OCI-LY1 (cell line): ENCODE measurements around the gene RIOK1.

Experiments used
- H2AFZ ChIP-seq: fragments of 200-600 bp; sonication (generic), shearing (Covaris generic); 2 replicates; pipeline ENCODE4 v1.6.0; 2014; ENCODE audit warnings: antibody characterized with exemption, mild to moderate bottlenecking, low read length
- H3F3A ChIP-seq: fragments of 200-600 bp; sonication (generic), shearing (Covaris generic); 2 replicates; pipeline ENCODE4 v1.6.0; 2014; ENCODE audit warnings: mild to moderate bottlenecking, antibody characterized with exemption, low read length, moderate library complexity; ENCODE audit not compliant: insufficient read depth
- H3K27ac ChIP-seq: fragments of 200-600 bp; sonication (generic); 2 replicates; pipeline ENCODE4 v1.5.1; 2014; ENCODE audit warnings: low read length, mixed run types, mild to moderate bottlenecking, low read depth; ENCODE audit not compliant: poor library complexity, severe bottlenecking
- H3K27me3 ChIP-seq: fragments of 200-600 bp; sonication (generic); 2 replicates; pipeline ENCODE4 v1.6.0; 2014; ENCODE audit warnings: antibody characterized with exemption, mild to moderate bottlenecking, low read length, moderate library complexity; ENCODE audit not compliant: insufficient read depth
- H3K36me3 ChIP-seq: fragments of 200-600 bp; sonication (generic); 2 replicates; pipeline ENCODE4 v1.6.1; 2014; ENCODE audit warnings: mild to moderate bottlenecking, antibody characterized with exemption, low read length, moderate library complexity, mixed read lengths; ENCODE audit not compliant: insufficient read depth
- H3K4me1 ChIP-seq: fragments of 200-600 bp; sonication (generic); 2 replicates; pipeline ENCODE4 v1.5.1; 2014; ENCODE audit warnings: mild to moderate bottlenecking, low read length, moderate library complexity; ENCODE audit not compliant: insufficient read depth, severe bottlenecking
- H3K4me2 ChIP-seq: fragments of 200-600 bp; sonication (generic), shearing (Covaris generic); 2 replicates; pipeline ENCODE4 v1.6.1; 2014; ENCODE audit warnings: low read length
- H3K4me3 ChIP-seq: fragments of 200-600 bp; sonication (generic); 2 replicates; pipeline ENCODE4 v1.5.1; 2014; ENCODE audit warnings: low read length, low read depth, mild to moderate bottlenecking, mixed read lengths; ENCODE audit not compliant: poor library complexity, severe bottlenecking
- H3K79me2 ChIP-seq: fragments of 200-600 bp; shearing (Covaris generic); 2 replicates; pipeline ENCODE4 v1.6.1; 2016; ENCODE audit warnings: mixed run types, low read length, mixed read lengths; ENCODE audit not compliant: insufficient read depth
- H3K9ac ChIP-seq: fragments of 200-600 bp; sonication (generic), shearing (Covaris generic); 2 replicates; pipeline ENCODE4 v1.6.1; 2014; ENCODE audit warnings: mild to moderate bottlenecking, low read length, mixed read lengths
- H3K9me2 ChIP-seq: fragments of 200-600 bp; sonication (generic), shearing (Covaris generic); 2 replicates; pipeline ENCODE4 v1.6.1; 2014; ENCODE audit warnings: low read depth, mild to moderate bottlenecking, low read length, mixed read lengths
- H3K9me3 ChIP-seq: fragments of 200-600 bp; shearing (Covaris generic); 2 replicates; pipeline ENCODE4 v1.6.1; 2014; ENCODE audit warnings: low read length, mixed read lengths
- H4K20me1 ChIP-seq: fragments of 200-600 bp; sonication (generic), shearing (Covaris generic); 2 replicates; pipeline ENCODE4 v1.6.0; 2016; ENCODE audit warnings: mild to moderate bottlenecking, low read length; ENCODE audit not compliant: insufficient read depth
- EZH2 ChIP-seq: fragments of 200-600 bp; sonication (generic), shearing (Covaris generic); IDR thresholded peaks from 2 replicates; pipeline ENCODE4 v1.8.0; 2017; ENCODE audit warnings: borderline replicate concordance, mixed run types, mild to moderate bottlenecking, antibody characterized with exemption, low read length, moderate library complexity, mixed read lengths
- TF ChIP-seq, protein P1 (sequence below): fragments of 200-600 bp; sonication (generic), shearing (Covaris generic); IDR thresholded peaks from 2 replicates; pipeline ENCODE4 v1.5.1; 2017; ENCODE audit warnings: mild to moderate bottlenecking, antibody characterized with exemption, low read length, moderate library complexity, mixed read lengths

The RIOK1 gene

DNA sequence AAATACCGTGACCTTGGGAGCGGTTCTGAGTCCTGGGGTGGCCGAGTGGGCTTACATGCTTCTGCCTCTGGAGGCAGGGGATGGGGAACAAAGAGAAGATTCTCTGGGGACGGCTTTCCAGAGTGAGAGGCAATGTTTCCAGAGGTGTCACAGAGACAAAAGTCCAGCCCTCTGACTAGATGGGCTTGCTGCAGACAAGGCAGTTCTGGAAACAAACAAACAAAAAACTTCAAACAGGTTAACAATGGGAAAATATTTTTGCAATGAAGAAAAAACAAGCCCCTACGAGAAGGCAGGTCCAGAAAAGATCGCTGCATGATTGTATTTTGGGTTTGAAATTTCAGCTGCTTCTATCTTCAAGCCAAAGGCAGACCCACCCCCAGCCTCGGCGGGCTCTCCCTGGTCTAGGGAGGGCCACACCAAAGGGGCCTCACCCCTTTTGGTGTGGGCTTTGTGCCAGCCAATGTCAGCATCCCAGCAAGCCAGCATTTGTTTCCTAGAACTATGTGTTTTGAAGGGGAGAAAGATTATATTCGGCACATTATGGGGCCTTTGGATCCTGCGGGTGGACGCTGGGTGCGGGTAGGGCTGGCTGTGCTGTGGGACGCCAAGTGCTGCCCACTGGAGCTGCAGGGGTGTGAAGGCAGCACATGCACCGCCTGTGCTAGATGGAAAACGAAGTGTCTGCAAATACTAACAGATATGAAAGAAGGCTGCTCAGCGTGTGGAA is 42.9 kb downstream of the RIOK1 start:
- H3K27ac ChIP-seq, result no peak overlapping the region

DNA sequence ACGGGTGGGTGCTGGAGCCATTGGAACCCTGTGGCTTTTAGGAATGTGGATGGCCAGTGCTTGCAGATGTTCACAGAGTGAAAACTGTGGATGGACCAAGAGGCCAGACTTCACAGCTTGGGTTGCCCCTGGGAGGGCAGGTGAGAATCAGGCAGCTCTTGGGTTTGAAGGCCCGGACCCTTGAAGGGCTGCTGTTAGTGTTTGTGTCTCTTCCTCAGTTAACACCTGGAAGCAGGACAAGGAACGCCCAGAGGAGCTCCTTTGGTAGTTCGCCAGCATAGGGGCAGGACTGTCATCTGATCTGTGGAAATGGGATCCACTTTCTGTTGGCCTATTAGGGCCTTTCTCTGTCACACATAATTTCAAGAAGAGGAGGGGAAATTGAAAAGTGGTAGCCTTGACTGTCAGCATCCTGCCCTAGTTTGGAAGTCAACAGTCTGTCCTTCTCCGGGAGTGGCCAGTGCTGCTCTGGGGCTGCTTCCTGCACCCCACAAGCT is 43.6 kb downstream of the RIOK1 start:
- H2AFZ ChIP-seq, result no peak overlapping the region
- H3K27me3 ChIP-seq, result no peaks in the 10 kb centered on the region; the same call in 1 of the 2 replicates
- no peaks in the 10 kb centered on the region for H3F3A ChIP-seq
- H3K27ac ChIP-seq, result no peak overlapping the region
- no peak overlapping the region for H3K4me2 ChIP-seq
- peaks cover 1% of the 10 kb centered on the region for H3K4me1 ChIP-seq
- TF ChIP-seq, protein P1, sequence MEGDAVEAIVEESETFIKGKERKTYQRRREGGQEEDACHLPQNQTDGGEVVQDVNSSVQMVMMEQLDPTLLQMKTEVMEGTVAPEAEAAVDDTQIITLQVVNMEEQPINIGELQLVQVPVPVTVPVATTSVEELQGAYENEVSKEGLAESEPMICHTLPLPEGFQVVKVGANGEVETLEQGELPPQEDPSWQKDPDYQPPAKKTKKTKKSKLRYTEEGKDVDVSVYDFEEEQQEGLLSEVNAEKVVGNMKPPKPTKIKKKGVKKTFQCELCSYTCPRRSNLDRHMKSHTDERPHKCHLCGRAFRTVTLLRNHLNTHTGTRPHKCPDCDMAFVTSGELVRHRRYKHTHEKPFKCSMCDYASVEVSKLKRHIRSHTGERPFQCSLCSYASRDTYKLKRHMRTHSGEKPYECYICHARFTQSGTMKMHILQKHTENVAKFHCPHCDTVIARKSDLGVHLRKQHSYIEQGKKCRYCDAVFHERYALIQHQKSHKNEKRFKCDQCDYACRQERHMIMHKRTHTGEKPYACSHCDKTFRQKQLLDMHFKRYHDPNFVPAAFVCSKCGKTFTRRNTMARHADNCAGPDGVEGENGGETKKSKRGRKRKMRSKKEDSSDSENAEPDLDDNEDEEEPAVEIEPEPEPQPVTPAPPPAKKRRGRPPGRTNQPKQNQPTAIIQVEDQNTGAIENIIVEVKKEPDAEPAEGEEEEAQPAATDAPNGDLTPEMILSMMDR, result no peak
- no peak for TF ChIP-seq EZH2
- H3K9ac ChIP-seq, result no peak overlapping the region
- no peaks in the 10 kb centered on the region for H3K9me2 ChIP-seq
- H3K9me3 ChIP-seq, result no peaks in the 10 kb centered on the region
- H4K20me1 ChIP-seq, result no peaks in the 10 kb centered on the region
- no peaks in the 10 kb centered on the region for H3K79me2 ChIP-seq
- no peak overlapping the region for H3K4me3 ChIP-seq
- H3K36me3 ChIP-seq, result no peaks in the 10 kb centered on the region

More for the DNA sequence above, 42.9 kb downstream of the RIOK1 start:
- Histone ChIP-seq H3F3A (no peaks in the 10 kb centered on the region), H2AFZ (no peak overlapping the region), H3K9ac (no peak overlapping the region), H3K4me1 (no peaks in the 10 kb centered on the region), H3K9me2 (no peaks in the 10 kb centered on the region), H3K27me3 (no peaks in the 10 kb centered on the region; the same call in 1 of the 2 replicates), H3K4me2 (no peak overlapping the region), H3K79me2 (no peaks in the 10 kb centered on the region), H4K20me1 (no peaks in the 10 kb centered on the region), H3K9me3 (no peaks in the 10 kb centered on the region), H3K4me3 (no peak overlapping the region), H3K36me3 (no peaks in the 10 kb centered on the region)
- TF ChIP-seq EZH2, result no peak
- TF ChIP-seq, protein P1, result no peak

DNA sequence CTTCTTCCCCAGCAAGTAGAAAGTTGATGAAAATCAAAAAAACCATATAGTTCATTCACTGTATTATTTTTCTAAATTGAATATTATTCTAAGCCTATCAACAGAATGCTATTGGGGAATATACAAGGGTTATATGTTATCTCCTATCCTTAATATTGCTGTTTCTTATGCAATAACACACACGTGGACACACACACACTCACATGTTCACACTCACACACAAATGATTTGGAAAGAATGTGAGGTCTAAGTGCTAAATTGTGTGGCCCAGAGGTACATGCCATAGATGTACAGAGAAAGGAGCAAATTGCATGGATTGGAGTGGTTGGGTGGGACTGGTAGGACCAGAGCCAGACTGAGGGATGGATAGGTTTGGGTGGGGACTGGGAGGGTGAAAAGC is 45.1 kb downstream of the RIOK1 start:
- Histone ChIP-seq H2AFZ (no peak overlapping the region), H4K20me1 (no peaks in the 10 kb centered on the region), H3K79me2 (no peaks in the 10 kb centered on the region), H3K9ac (no peak overlapping the region), H3K36me3 (no peaks in the 10 kb centered on the region), H3K4me3 (no peak overlapping the region), H3K27ac (no peak overlapping the region), H3K4me1 (peaks cover 16% of the 10 kb centered on the region), H3K27me3 (no peaks in the 10 kb centered on the region; the same call in 1 of the 2 replicates), H3K4me2 (no peak overlapping the region), H3K9me3 (no peaks in the 10 kb centered on the region), H3F3A (no peaks in the 10 kb centered on the region), H3K9me2 (no peaks in the 10 kb centered on the region)
- TF ChIP-seq, protein P1, result no peak
- TF ChIP-seq EZH2, result no peak
